ENCODE data around the gene RIN3.

DNA sequence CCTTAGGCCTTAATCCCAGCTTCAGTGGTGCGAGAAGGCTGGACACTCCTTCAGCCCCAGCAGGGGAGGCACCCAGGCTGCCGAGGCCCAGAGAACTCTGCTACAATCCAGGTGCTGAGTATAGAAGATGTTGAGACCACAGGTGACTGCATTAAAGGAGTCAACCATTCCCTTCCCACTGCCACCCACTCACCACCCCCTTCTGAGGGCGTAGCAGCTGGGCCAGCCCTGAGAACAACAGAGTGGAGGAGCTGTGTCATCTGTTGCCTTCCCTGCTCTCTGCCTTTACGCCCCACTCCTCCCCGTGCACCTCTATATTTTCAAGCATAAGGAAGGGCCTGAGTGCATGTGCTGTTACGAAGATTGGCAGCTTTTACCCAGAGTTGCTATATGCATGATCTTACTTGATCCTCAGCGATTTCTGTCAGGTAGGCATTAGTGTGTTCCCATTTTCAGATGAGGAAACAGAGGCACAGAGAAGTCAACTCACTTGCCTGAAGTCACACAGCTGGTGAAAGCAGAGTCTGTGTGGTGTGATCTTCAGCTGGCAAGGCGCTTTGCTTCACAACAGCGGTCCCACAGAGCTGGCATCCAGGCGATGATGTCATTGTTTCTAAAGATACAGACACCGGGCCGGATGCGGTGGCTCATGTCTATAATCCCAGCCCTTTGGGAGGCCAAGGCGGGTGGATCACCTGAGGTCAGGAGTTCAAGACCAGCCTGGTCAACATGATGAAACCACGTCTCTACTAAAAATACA lies 46.7 kb downstream of the RIN3 start:
- TF ChIP-seq CTCF (IDR thresholded peaks at IDR 0.05) = no peak
- no peak for TF ChIP-seq POLR2A (IDR thresholded peaks at IDR 0.05)

All from adrenal gland (tissue), 5 donors.